Measurements from ENCODE around the gene TREM2.

TREM2 gene

DNA sequence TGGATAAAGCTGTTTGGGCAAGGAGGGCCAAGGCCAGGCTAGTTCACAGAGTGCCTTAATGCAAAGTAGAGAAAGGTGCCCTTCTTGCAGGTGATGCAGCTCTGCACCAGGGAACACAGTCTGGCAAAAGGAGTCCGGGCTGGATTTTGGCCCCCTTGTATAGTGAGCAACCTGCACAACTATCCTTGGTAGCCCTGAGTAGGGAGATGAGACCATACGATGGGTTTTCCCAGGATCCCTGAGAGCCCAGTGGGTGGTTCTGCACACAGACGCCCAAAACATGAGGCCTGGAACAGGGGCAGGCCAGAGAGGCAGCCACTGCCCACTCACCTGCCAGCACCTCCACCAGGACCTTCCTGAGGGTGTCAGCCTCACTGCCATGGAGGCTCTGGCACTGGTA, 2.0 kb downstream of the TREM2 start:
- TF ChIP-seq, protein P1, sequence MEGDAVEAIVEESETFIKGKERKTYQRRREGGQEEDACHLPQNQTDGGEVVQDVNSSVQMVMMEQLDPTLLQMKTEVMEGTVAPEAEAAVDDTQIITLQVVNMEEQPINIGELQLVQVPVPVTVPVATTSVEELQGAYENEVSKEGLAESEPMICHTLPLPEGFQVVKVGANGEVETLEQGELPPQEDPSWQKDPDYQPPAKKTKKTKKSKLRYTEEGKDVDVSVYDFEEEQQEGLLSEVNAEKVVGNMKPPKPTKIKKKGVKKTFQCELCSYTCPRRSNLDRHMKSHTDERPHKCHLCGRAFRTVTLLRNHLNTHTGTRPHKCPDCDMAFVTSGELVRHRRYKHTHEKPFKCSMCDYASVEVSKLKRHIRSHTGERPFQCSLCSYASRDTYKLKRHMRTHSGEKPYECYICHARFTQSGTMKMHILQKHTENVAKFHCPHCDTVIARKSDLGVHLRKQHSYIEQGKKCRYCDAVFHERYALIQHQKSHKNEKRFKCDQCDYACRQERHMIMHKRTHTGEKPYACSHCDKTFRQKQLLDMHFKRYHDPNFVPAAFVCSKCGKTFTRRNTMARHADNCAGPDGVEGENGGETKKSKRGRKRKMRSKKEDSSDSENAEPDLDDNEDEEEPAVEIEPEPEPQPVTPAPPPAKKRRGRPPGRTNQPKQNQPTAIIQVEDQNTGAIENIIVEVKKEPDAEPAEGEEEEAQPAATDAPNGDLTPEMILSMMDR (IDR thresholded peaks at IDR 0.05; ENCODE audit: extremely low read depth, missing control alignments): no peak
- DNase-seq (ENCODE audit: low spot score): no peak

DNA sequence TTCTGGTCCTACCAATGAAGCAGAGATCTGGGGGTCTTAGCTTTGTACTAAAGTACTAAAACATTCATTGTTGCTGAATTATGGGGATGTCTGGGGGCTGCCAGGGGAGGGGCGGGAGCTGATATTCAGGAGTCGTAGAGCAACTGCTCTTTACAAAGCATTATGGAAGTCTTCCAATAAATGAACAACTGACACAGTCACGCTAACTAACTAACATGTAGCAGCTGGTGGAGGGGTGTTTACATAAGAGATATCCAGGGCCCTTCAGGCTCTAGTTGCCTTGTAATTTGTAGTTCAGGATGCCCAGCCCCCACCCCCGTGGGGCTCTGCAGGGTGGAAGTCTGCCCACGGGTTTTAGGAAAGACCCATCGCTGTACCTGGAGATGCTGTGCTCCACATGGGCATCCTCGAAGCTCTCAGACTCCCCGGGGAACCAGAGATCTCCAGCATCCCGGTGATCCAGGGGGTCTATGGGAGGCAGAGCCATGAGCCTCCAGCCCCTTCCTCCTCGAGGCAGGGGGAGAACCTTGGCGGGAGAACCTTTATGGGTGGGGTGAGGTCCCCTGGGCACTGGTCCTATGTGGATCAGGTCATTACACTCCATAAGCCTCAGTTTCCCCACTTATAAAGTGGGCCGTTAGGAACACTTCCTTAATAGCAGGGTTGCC, 3.4 kb downstream of the TREM2 start:
- DNase-seq (ENCODE audit: low spot score): no peak
- TF ChIP-seq, protein P1 (IDR thresholded peaks at IDR 0.05; ENCODE audit: extremely low read depth, missing control alignments): no peak

DNA sequence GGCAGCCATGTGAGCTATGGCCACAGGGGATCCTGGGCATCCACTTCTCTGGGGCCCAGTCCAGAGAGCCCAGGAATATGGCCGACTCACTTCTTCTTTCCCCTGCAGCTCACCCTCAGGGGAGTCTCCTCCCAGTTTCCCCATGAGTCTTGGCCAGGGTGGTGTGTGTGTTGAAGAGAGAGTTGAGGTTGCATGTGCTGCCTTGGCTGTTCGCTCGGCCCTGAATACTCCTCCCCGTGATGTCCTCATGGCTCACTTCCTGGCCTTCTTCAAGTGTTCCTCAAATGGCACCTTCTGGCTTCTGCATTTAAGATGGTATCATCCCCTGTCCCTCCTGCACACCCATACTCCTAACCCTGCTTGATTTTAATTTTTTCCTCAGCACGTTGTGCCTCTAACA, 5.6 kb downstream of the TREM2 start:
- TF ChIP-seq, protein P1 (IDR thresholded peaks at IDR 0.05; ENCODE audit: extremely low read depth, missing control alignments): no peak
- no peak for DNase-seq (ENCODE audit: low spot score)

DNA sequence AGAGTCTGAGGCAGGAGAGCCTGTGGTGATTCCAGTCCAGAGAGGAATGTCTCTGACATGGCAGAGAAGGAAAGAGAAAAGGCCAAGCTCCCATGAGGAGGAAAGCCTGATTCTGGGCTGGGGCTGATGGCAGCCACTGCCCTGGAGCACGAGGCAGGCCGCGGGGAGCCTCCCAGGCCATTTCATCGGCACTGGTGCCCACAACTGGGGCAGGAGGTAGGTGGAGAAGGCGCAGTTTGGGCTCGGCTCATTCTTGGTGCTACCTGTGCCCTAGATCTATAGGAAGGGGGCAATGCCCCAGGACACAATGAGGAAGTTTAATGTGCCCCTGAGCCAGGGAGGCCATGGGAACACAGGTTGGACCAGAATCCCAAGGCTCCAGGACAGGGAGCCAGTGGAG, 6.1 kb downstream of the TREM2 start:
- TF ChIP-seq, protein P1 (IDR thresholded peaks at IDR 0.05; ENCODE audit: extremely low read depth, missing control alignments): no peak
- no peak for DNase-seq (ENCODE audit: low spot score)

DNA sequence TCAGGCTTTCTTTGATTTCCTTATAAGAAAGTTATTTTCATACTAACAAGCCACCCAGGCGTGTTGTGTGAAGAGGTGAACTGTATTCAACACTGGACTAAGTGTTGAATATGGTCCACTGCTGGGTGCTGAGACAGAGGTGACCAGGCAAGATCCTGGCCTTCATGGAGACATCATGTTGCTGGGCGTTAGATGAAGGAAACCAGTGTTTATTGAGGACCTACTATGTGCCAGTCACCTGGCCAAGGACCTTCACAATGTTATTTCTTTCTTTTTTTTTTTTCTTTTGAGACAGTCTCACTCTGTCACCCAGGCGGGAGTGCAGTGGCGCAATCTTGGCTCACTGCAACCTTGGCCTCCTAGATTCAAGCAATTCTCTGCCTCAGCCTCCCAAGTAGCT, 6.9 kb downstream of the TREM2 start:
- TF ChIP-seq, protein P1 (IDR thresholded peaks at IDR 0.05; ENCODE audit: extremely low read depth, missing control alignments): no peak
- DNase-seq (ENCODE audit: low spot score): no peak

DNA sequence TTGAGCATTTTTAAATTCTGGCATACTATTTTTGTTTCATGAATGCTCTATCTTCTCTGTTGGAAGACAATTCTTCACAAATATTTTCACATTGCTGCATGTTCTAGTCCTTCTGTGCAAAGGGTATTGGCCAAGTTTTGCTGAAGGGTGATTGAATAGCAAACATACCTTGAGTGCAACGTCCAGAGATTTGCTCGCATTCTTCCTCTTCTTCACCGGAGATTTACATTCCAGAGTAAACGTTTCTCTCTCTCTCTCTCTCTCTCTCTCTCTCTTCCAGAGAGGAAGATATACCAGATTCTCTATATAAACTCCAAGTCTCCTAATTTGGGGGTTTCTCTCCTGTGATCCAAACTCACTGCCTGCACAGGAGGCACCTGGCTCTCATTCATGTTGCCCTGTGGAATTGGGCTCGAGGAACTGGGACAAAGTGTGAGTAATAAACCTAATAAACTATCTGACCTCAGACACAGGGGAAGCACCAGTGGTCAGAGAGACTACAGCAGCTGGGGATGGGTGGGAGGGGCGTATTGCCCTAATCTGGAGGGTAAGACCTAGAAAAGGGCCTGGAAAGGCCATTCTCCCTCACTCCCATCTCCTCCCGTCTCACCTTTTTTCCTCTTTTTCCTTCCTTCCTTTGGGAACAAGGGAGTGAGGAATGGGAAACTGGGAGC, 7.6 kb downstream of the TREM2 start:
- TF ChIP-seq, protein P1 (IDR thresholded peaks at IDR 0.05; ENCODE audit: extremely low read depth, missing control alignments): no peak
- DNase-seq (ENCODE audit: low spot score): no peak

DNA sequence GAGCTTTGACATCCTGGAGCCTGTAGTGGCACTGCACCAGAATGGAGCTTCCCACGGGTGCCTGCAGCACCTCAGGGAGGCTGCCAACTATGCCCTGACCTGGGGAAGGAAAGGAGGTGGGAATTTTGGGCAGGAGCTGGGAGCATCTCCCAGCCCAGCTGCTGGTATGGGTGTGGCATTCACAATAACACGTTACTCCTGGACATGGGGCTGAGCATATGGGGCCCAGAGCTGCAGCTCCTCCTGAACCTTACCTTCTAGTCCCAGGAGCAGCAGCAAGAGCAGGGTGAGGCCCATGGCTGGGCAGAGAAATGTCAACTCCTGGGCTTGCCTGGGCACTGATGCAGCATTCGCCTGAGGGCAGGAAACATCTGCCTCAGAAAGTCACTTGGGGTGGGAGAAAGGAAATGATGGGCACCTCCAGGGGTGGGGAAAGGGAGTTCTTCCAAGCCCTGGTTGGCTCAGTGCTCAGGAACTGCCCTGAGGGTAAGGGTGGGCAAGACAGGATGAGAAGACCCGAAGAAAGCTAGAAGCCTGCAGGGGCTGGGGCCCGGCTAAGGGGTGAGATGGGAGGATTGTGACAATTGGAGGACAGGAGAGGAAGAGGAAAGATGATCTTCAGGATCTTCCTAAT, 8.8 kb downstream of the TREM2 start, which contains the start of gene TREML1:
TREML1 (minus strand) TSS at position 356 of the 634 bp plus-strand sequence; CDS start at position 297, 59 bp downstream.
- DNase-seq (ENCODE audit: low spot score): no peak
- TF ChIP-seq, protein P1 (IDR thresholded peaks at IDR 0.05; ENCODE audit: extremely low read depth, missing control alignments): no peak

All from GM20000 (cell line).